Colon (tissue), 2 donors: ENCODE measurements around the gene CCL8.
"Not testable (repeated sequence)": the region's sequence is repeated elsewhere in the genome, so short reads cannot be mapped to it uniquely, and the experiment has no call there.

Source experiments
- FAIRE-seq: peaks from 2 replicates; lab custom pipeline; 2012; peaks lifted over from hg19 to GRCh38; lab: Jason Lieb, UNC
- donor health status: control.
- donor health status: control.

CCL8 gene

GRCh38 chr17:34314279-34314678 is 5.0 kb upstream of the CCL8 start:
- FAIRE-seq = no peak

DNA sequence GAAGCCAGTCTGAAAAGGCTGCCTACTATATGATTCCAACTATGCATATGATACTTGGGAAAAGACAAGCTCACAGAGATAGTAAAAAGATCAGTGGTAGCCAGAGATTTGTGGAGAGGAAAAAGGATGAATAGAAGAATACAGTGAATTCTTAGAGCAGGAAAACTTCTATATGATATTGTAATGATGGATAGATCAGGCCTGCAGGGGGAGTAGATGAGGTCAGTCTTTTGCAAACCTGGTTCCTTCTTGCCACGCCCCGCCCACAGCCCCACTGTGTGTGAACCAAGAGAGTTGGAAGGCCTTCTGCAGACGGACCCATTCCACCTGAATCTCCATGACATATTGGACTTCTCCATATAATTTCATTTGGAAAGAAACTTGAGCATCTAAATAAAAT is 761 bp upstream of the CCL8 start:
- FAIRE-seq = no peak

GRCh38 chr17:34321964-34322363 is 2.7 kb downstream of the CCL8 start:
- FAIRE-seq = no peak

- not testable (repeated sequence) for FAIRE-seq
These were observed 8.3 kb downstream of the CCL8 start for GRCh38 chr17:34327580-34327979.

- no peak for FAIRE-seq
These were observed 18.5 kb downstream of the CCL8 start for GRCh38 chr17:34337701-34338100.

- FAIRE-seq = no peak
These were observed 20.0 kb downstream of the CCL8 start for GRCh38 chr17:34339138-34339770.

DNA sequence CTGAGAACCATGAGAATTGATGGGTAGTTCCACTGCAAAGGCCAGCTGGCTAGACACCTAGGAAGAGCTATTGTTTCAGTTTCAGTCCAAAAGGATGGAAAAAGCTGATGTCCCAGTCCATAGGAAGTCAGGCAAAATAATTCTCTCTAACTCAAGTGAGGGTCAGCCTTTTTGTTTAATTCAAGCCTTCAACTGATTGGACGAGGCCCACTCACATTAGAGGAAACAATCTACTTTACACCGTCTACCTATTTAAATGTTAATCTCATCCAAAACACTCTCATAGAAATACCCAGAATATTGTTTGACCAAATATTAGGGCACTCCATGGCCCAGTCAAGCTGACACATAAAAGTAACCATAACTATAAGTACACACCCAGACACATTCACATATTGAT is 22.7 kb downstream of the CCL8 start:
- no peak for FAIRE-seq

GRCh38 chr17:34347063-34347462 is 27.8 kb downstream of the CCL8 start:
- FAIRE-seq = no peak

DNA sequence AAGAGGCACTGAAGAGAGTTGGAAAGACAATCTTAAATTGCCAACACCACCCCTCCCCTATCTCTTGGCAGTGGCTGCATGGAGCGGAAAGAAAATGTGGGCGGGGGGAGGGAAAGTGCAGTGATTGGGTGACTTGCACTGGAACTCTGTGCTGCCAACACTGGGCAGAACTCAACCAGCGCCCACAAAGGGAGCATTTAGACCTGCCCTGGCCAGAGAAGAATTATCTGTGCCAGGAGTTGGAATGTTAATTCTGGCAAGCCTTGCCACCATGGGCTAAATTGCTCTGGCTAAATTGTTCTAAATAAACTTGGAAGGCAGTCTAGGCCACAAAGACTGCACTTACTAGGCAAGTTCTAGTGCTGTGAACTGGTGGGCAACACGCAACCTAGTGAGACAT is 30.5 kb downstream of the CCL8 start:
- no peak for FAIRE-seq

DNA sequence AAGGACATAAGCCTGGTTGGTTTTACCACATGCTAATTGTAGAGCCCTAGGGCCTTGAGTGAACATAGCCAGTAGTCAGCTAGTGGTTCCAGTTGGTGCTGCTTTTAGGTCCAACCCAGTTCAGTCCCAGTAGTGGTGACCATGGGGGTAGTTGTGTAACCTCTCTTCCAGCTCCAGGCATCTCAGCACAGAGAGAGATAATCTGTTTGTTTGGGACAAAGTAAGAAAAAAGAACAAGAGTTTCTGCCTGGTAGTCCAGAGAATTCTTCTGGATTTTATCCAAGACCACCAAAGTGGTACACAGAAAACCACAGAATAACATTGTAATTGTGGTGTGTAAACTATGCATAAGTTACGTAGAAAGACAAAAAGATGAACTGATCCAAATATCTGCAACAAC is 31.9 kb downstream of the CCL8 start:
- FAIRE-seq = no peak

- no peak for FAIRE-seq
These were observed 33.0 kb downstream of the CCL8 start for GRCh38 chr17:34352191-34352590.

GRCh38 chr17:34354637-34355036 is 35.4 kb downstream of the CCL8 start:
- FAIRE-seq = no peak

- FAIRE-seq = no peak
These were observed 37.0 kb downstream of the CCL8 start, which contains the start of gene CCL13 for GRCh38 chr17:34356194-34356593. CCL13 (plus strand) TSS chr17:34356480; CDS start chr17:34356527, 47 bp downstream.

GRCh38 chr17:34357398-34357797 is 38.2 kb downstream of the CCL8 start:
- no peak for FAIRE-seq

- FAIRE-seq = no peak
These were observed 39.4 kb downstream of the CCL8 start for GRCh38 chr17:34358631-34359030.

DNA sequence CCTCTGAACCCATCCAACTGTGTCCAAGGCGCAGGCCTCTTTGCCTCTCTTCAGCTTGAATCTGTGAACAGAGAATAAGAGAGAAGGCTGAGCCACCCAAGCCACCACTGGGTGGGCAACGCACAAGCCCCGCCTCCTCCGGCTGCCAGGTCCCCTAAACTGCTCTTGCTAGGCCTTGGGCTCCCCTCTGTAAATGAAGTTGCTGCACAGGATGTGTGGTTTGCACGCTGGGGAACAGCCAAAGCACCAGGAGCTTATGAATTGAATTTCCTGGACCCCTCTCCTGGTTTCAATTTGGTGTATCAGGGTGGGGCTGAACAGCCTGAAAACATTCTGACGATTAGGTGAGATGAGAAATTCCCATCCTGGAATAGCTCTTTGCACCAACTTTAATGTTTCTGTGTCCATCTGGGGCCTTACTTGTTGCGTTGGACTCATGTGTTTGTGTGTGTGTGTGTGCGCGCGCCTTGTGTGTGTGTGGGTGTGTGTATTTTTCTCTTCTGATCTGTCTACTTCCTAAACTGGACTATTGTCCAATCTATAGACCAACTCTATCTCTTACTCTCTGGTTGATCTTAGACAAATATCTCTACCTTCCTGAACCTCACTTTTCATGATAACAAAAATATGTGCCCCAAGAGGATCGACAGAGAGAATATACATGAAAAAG is 41.5 kb downstream of the CCL8 start:
- no peak for FAIRE-seq

GRCh38 chr17:34361478-34362061 is 42.3 kb downstream of the CCL8 start:
- no peak for FAIRE-seq

DNA sequence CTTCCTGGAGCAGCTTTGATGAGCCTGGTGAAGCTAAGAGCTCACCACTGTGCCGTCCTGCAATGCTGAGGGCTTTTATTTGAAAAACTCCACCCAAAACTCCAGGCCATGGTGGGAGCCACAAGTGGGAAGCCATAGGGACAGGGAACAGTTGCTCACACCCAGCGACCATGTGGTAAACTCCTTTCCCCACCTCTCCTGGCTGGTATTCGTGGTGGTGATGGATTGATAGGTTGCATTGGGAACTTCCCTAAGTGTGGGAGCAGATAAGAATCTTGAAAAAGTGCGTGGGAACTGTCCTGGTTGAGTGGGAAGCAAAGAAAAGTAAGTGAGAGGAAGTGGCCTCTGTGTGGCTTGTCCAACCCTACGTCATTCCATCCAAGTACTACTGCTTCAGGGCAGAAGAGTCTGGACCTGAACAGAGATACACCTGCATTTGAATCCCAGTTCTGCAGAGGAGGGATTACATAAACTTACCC is 44.0 kb downstream of the CCL8 start, which contains the start of gene CCL1:
Gene CCL1, minus strand, starts transcription at position 51 of the 479 bp plus-strand sequence. CDS start 72 bp downstream, outside the sequence.
- FAIRE-seq = no peak

- no peak for FAIRE-seq
These were observed 45.5 kb downstream of the CCL8 start for GRCh38 chr17:34364751-34365150.

- no peak for FAIRE-seq
These were observed 46.1 kb downstream of the CCL8 start for GRCh38 chr17:34365340-34365739.

- FAIRE-seq = no peak
These were observed 46.8 kb downstream of the CCL8 start for GRCh38 chr17:34366010-34366409.

- FAIRE-seq = no peak
These were observed 47.4 kb downstream of the CCL8 start for GRCh38 chr17:34366529-34367107.
